HepG2 (cell line): ENCODE data around the gene PHF3. TPM values are rescaled to one million over a fixed set of nuclear protein-coding genes. Genes with fewer than 3 reads are reported as not detected.

ENCODE experiments used
- ETV5 ChIP-seq: IDR thresholded peaks from 2 replicates; pipeline ENCODE4 v1.6.1; 2018; ENCODE audit warnings: missing biosample characterization, missing genetic modification reagents, inconsistent platforms, borderline replicate concordance
- MATR3 ChIP-seq: sonication (generic); formaldehyde crosslinking; IDR thresholded peaks from 2 replicates; pipeline ENCODE4 v1.4.0; 2020; ENCODE audit warnings: missing genetic modification reagents
- NPAS2 ChIP-seq: sonication (generic); formaldehyde crosslinking; IDR thresholded peaks from 2 replicates; pipeline ENCODE4 v1.8.0; 2022; ENCODE audit warnings: mild to moderate bottlenecking, missing genetic modification reagents, borderline replicate concordance
- NR2F6 ChIP-seq, 2 experiments: IDR thresholded peaks; 2 replicates each; pipeline ENCODE4 v1.6.1; 2016; ENCODE audit warnings: antibody characterized with exemption in 1 of 2, mild to moderate bottlenecking in 1 of 2
- NRL ChIP-seq: sonication (generic); formaldehyde crosslinking; IDR thresholded peaks from 2 replicates; pipeline ENCODE4 v1.5.0; 2020; ENCODE audit warnings: missing genetic modification reagents, mild to moderate bottlenecking, moderate library complexity, borderline replicate concordance
- SP140L ChIP-seq: sonication (generic); formaldehyde crosslinking; IDR thresholded peaks from 2 replicates; pipeline ENCODE4 v1.4.0; 2020; ENCODE audit warnings: missing genetic modification reagents, borderline replicate concordance
- TBP ChIP-seq: sonication (generic); formaldehyde crosslinking; IDR thresholded peaks from 2 replicates; pipeline ENCODE4 v1.5.0; 2020; ENCODE audit warnings: missing genetic modification reagents
- WIZ ChIP-seq: sonication (generic); formaldehyde crosslinking; IDR thresholded peaks from 2 replicates; pipeline ENCODE4 v1.5.1; 2020; ENCODE audit warnings: mild to moderate bottlenecking, missing genetic modification reagents
- ZC3H13 ChIP-seq: sonication (generic); formaldehyde crosslinking; IDR thresholded peaks from 2 replicates; pipeline ENCODE4 v1.8.1; 2023; ENCODE audit warnings: mild to moderate bottlenecking, missing genetic modification reagents, moderate library complexity
- ZFP62 ChIP-seq: sonication (generic); formaldehyde crosslinking; IDR thresholded peaks from 2 replicates; pipeline ENCODE4 v1.4.0; 2020; ENCODE audit warnings: missing genetic modification reagents
- ZMAT3 ChIP-seq: sonication (generic); formaldehyde crosslinking; conservative IDR thresholded peaks from 2 replicates; pipeline ENCODE4 v1.7.0; 2021; ENCODE audit warnings: missing genetic modification reagents
- ZMYM4 ChIP-seq: sonication (generic); formaldehyde crosslinking; IDR thresholded peaks from 2 replicates; pipeline ENCODE4 v1.8.1; 2023; ENCODE audit warnings: mild to moderate bottlenecking, missing genetic modification reagents
- ZNF367 ChIP-seq: sonication (generic); formaldehyde crosslinking; IDR thresholded peaks from 2 replicates; pipeline ENCODE4 v1.4.0; 2020; ENCODE audit warnings: missing genetic modification reagents, borderline replicate concordance
- ZNF383 ChIP-seq: sonication (generic); formaldehyde crosslinking; IDR thresholded peaks from 2 replicates; pipeline ENCODE4 v1.4.0; 2020; ENCODE audit warnings: missing genetic modification reagents, mild to moderate bottlenecking, borderline replicate concordance
- ZNF674 ChIP-seq: sonication (generic); formaldehyde crosslinking; IDR thresholded peaks from 2 replicates; pipeline ENCODE4 v1.5.0; 2020; ENCODE audit warnings: low read depth, mild to moderate bottlenecking, missing genetic modification reagents
- ZNF878 ChIP-seq: sonication (generic); formaldehyde crosslinking; IDR thresholded peaks from 2 replicates; pipeline ENCODE4 v1.8.1; 2023; ENCODE audit warnings: mild to moderate bottlenecking, missing genetic modification reagents, moderate library complexity
- polyA plus RNA-seq, 8 experiments: library from polyadenylated mRNA; depleted of rRNA in 3 of 8; stranded (reverse) in 7 of 8; unstranded in 1 of 8; fragments of >200 nt; fragmentation: Illumina TruSeq in 4 of 8; extraction: Trizol in 4 of 8; gene quantifications; 2 replicates each; pipeline versions ENCODE4 v1.2.1 to v1.2.3, GENCODE V29; 2011 to 2016; ENCODE audit warnings: low read depth in 4 of 8, missing spikeins in 1 of 8, mixed read lengths in 1 of 8; ENCODE audit not compliant: insufficient read depth in 1 of 8
- total RNA-seq, 5 experiments: library from RNA; depleted of rRNA; stranded (reverse); fragments of >200 nt; fragmentation: Illumina TruSeq; extraction: Trizol; gene quantifications; 2 replicates each; pipeline ENCODE4 v1.2.3, GENCODE V29; 2016; ENCODE audit warnings: low read depth in 1 of 5
- TF ChIP-seq, protein P1 (sequence below): sonication (generic); formaldehyde crosslinking; IDR thresholded peaks from 2 replicates; pipeline ENCODE4 v1.4.0; 2020; ENCODE audit warnings: mild to moderate bottlenecking, missing genetic modification reagents
- TF ChIP-seq, protein P2 (sequence below): fragments of 450-650 bp; IDR thresholded peaks from 2 replicates; pipeline ENCODE4 v1.6.1; 2017; ENCODE audit warnings: mild to moderate bottlenecking
- TF ChIP-seq, protein P3 (sequence below): conservative IDR thresholded peaks from 2 replicates; pipeline ENCODE4 v1.6.1; 2018; ENCODE audit warnings: missing genetic modification reagents
- TF ChIP-seq, protein P4 (sequence below): sonication (generic); formaldehyde crosslinking; IDR thresholded peaks from 2 replicates; pipeline ENCODE4 v1.4.0; 2020; ENCODE audit warnings: mild to moderate bottlenecking, low read depth, missing genetic modification reagents

PHF3 gene
- total and polyA plus RNA-seq, 2 of the 13 experiments (the other 11 are each of a cell fraction or from before 2014, with no cell fraction given): 19.8 to 70.4 TPM

DNA sequence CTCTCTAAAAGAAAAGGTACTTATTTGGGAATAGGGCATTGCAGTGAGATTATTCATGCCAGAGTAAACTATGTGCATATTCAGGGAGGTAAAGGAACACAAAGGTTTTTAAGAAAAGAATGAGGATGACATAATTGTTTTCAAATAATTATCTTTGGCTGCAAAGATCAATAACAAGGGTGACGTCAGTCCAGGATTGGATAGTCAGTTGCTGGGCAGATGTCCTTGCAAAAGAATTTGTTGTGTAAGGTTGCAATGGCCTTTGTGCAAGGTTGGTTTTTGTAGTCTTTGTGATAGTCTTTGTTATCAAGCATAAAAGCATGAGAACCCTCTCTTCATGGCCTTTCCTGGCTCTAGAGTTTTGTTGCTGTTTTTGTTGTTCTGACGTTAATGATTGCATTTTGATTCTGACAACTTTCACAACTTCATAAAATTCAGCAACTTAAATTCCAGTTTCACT is 45.6 kb upstream of the PHF3 start (continued):
- TF ChIP-seq, protein P1, sequence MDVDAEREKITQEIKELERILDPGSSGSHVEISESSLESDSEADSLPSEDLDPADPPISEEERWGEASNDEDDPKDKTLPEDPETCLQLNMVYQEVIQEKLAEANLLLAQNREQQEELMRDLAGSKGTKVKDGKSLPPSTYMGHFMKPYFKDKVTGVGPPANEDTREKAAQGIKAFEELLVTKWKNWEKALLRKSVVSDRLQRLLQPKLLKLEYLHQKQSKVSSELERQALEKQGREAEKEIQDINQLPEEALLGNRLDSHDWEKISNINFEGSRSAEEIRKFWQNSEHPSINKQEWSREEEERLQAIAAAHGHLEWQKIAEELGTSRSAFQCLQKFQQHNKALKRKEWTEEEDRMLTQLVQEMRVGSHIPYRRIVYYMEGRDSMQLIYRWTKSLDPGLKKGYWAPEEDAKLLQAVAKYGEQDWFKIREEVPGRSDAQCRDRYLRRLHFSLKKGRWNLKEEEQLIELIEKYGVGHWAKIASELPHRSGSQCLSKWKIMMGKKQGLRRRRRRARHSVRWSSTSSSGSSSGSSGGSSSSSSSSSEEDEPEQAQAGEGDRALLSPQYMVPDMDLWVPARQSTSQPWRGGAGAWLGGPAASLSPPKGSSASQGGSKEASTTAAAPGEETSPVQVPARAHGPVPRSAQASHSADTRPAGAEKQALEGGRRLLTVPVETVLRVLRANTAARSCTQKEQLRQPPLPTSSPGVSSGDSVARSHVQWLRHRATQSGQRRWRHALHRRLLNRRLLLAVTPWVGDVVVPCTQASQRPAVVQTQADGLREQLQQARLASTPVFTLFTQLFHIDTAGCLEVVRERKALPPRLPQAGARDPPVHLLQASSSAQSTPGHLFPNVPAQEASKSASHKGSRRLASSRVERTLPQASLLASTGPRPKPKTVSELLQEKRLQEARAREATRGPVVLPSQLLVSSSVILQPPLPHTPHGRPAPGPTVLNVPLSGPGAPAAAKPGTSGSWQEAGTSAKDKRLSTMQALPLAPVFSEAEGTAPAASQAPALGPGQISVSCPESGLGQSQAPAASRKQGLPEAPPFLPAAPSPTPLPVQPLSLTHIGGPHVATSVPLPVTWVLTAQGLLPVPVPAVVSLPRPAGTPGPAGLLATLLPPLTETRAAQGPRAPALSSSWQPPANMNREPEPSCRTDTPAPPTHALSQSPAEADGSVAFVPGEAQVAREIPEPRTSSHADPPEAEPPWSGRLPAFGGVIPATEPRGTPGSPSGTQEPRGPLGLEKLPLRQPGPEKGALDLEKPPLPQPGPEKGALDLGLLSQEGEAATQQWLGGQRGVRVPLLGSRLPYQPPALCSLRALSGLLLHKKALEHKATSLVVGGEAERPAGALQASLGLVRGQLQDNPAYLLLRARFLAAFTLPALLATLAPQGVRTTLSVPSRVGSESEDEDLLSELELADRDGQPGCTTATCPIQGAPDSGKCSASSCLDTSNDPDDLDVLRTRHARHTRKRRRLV (CRISPR knock-in tag): no peak
- TF ChIP-seq ZNF674: no peak
- TF ChIP-seq WIZ: no peak; the same call in 1 of the 2 replicates
- no peak for TF ChIP-seq NR2F6 (IDR thresholded peaks at IDR 0.05)
- peak; percentile 55; the same call in 1 of the 2 replicates for TF ChIP-seq NR2F6 (CRISPR knock-in tag; IDR thresholded peaks at IDR 0.05)
- TF ChIP-seq ZNF878 (CRISPR knock-in tag): no peak; the same call in 1 of the 2 replicates
- TF ChIP-seq, protein P2, sequence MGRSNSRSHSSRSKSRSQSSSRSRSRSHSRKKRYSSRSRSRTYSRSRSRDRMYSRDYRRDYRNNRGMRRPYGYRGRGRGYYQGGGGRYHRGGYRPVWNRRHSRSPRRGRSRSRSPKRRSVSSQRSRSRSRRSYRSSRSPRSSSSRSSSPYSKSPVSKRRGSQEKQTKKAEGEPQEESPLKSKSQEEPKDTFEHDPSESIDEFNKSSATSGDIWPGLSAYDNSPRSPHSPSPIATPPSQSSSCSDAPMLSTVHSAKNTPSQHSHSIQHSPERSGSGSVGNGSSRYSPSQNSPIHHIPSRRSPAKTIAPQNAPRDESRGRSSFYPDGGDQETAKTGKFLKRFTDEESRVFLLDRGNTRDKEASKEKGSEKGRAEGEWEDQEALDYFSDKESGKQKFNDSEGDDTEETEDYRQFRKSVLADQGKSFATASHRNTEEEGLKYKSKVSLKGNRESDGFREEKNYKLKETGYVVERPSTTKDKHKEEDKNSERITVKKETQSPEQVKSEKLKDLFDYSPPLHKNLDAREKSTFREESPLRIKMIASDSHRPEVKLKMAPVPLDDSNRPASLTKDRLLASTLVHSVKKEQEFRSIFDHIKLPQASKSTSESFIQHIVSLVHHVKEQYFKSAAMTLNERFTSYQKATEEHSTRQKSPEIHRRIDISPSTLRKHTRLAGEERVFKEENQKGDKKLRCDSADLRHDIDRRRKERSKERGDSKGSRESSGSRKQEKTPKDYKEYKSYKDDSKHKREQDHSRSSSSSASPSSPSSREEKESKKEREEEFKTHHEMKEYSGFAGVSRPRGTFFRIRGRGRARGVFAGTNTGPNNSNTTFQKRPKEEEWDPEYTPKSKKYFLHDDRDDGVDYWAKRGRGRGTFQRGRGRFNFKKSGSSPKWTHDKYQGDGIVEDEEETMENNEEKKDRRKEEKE: no peak
- no peak for TF ChIP-seq ZNF383 (CRISPR knock-in tag)
- TF ChIP-seq NPAS2 (CRISPR knock-in tag): no peak
- no peak for TF ChIP-seq NRL (CRISPR knock-in tag)
- no peak; the same call in 1 of the 2 replicates for TF ChIP-seq ETV5 (CRISPR knock-in tag)
- no peak for TF ChIP-seq MATR3 (CRISPR knock-in tag)
- no peak for TF ChIP-seq ZFP62 (CRISPR knock-in tag)
- TF ChIP-seq ZMYM4 (CRISPR knock-in tag): peak; percentile 76
- no peak for TF ChIP-seq TBP (CRISPR knock-in tag)
- TF ChIP-seq, protein P3, sequence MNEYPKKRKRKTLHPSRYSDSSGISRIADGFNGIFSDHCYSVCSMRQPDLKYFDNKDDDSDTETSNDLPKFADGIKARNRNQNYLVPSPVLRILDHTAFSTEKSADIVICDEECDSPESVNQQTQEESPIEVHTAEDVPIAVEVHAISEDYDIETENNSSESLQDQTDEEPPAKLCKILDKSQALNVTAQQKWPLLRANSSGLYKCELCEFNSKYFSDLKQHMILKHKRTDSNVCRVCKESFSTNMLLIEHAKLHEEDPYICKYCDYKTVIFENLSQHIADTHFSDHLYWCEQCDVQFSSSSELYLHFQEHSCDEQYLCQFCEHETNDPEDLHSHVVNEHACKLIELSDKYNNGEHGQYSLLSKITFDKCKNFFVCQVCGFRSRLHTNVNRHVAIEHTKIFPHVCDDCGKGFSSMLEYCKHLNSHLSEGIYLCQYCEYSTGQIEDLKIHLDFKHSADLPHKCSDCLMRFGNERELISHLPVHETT (CRISPR knock-in tag): 0 out of 2 replicates have a peak, but pooled peaks have one; percentile 22
- no peak for TF ChIP-seq SP140L (CRISPR knock-in tag)
- no peak for TF ChIP-seq ZC3H13 (CRISPR knock-in tag)
- no peak for TF ChIP-seq ZNF367 (CRISPR knock-in tag)
- TF ChIP-seq, protein P4, sequence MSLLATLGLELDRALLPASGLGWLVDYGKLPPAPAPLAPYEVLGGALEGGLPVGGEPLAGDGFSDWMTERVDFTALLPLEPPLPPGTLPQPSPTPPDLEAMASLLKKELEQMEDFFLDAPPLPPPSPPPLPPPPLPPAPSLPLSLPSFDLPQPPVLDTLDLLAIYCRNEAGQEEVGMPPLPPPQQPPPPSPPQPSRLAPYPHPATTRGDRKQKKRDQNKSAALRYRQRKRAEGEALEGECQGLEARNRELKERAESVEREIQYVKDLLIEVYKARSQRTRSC (CRISPR knock-in tag): no peak
- no peak for TF ChIP-seq ZMAT3 (CRISPR knock-in tag)
